ENCODE measurements around the gene B4GALNT3.

GRCh38 chr12:510071-510825 is 50.5 kb downstream of the B4GALNT3 start:
- TF ChIP-seq BHLHE40 (IDR thresholded peaks at IDR 0.05; ENCODE audit: borderline replicate concordance) (no peak), LEF1 (IDR thresholded peaks at IDR 0.05; ENCODE audit: borderline replicate concordance) (no peak), FOXM1 (IDR thresholded peaks at IDR 0.05; ENCODE audit: borderline replicate concordance) (no peak), HDGF (IDR thresholded peaks at IDR 0.05; ENCODE audit: borderline replicate concordance) (no peak), SUZ12 (IDR thresholded peaks at IDR 0.05) (no peak), SP1 (IDR thresholded peaks at IDR 0.05) (no peak), NFRKB (IDR thresholded peaks at IDR 0.05) (no peak), L3MBTL2 (conservative IDR thresholded peaks at IDR 0.05) (no peak), ARNT (IDR thresholded peaks at IDR 0.05) (no peak), FOXK2 (IDR thresholded peaks at IDR 0.05) (no peak), PKNOX1 (IDR thresholded peaks at IDR 0.05) (no peak), TARDBP (IDR thresholded peaks at IDR 0.05) (no peak), ELF4 (IDR thresholded peaks at IDR 0.05) (no peak)
